SK-N-SH (cell line): ENCODE results near the gene IQGAP2.

Experiments used
- EZH2phosphoT487 ChIP-seq: fragments of 200-600 bp; sonication (generic); IDR thresholded peaks from 2 replicates; pipeline ENCODE4 v1.6.1; 2017; ENCODE audit warnings: low read depth, mixed run types, mild to moderate bottlenecking, antibody characterized with exemption, moderate library complexity, borderline replicate concordance
- GABPA ChIP-seq: IDR thresholded peaks from 2 replicates; pipeline ENCODE4 v1.4.0; 2012; ENCODE audit warnings: low read depth, mild to moderate bottlenecking
- NRF1 ChIP-seq: IDR thresholded peaks from 2 replicates; pipeline ENCODE4 v1.6.1; 2012; ENCODE audit warnings: low read depth, mild to moderate bottlenecking, low read length
- TEAD4 ChIP-seq: IDR thresholded peaks from 2 replicates; pipeline ENCODE4 v1.4.0; 2012; ENCODE audit warnings: mild to moderate bottlenecking, borderline replicate concordance; ENCODE audit not compliant: insufficient read depth
- YY1 ChIP-seq: IDR thresholded peaks from 2 replicates; pipeline ENCODE4 v1.4.0; 2012; ENCODE audit warnings: low read depth, mild to moderate bottlenecking
- ZBTB33 ChIP-seq: IDR thresholded peaks from 2 replicates; pipeline ENCODE4 v1.4.0; 2012; ENCODE audit warnings: low read depth, borderline replicate concordance
- TF ChIP-seq, protein P1 (sequence below): fragments of 200-600 bp; sonication (generic); IDR thresholded peaks from 2 replicates; pipeline ENCODE4 v1.6.1; 2017; ENCODE audit warnings: antibody characterized with exemption, mild to moderate bottlenecking, moderate library complexity

GRCh38 chr5:76415855-76416254, 12.8 kb downstream of the IQGAP2 start:
- TF ChIP-seq, protein P1, sequence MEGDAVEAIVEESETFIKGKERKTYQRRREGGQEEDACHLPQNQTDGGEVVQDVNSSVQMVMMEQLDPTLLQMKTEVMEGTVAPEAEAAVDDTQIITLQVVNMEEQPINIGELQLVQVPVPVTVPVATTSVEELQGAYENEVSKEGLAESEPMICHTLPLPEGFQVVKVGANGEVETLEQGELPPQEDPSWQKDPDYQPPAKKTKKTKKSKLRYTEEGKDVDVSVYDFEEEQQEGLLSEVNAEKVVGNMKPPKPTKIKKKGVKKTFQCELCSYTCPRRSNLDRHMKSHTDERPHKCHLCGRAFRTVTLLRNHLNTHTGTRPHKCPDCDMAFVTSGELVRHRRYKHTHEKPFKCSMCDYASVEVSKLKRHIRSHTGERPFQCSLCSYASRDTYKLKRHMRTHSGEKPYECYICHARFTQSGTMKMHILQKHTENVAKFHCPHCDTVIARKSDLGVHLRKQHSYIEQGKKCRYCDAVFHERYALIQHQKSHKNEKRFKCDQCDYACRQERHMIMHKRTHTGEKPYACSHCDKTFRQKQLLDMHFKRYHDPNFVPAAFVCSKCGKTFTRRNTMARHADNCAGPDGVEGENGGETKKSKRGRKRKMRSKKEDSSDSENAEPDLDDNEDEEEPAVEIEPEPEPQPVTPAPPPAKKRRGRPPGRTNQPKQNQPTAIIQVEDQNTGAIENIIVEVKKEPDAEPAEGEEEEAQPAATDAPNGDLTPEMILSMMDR, result no peak
- TF ChIP-seq EZH2phosphoT487 (no peak), NRF1 (no peak), ZBTB33 (no peak), TEAD4 (no peak), GABPA (no peak), YY1 (no peak)
